ENCODE measurements around the gene KANSL3. TPM values are rescaled to one million over a fixed set of nuclear protein-coding genes. Genes with fewer than 3 reads are reported as not detected.

Gene KANSL3
- total RNA-seq, 1 donor from 2014 or later: 57.2 TPM

- no peak for DNase-seq (ENCODE audit: low spot score)
Measured at GRCh38 chr2:96546321-96546720, 91.8 kb downstream of the KANSL3 start.

Other genes with a start within 250 kb of the KANSL3 start
- gene NEURL3, start 133.0 kb downstream of the KANSL3 start, total RNA-seq: 0.70 TPM
- gene ARID5A, start 101.6 kb downstream of the KANSL3 start, total RNA-seq: 36.6 TPM
- 1.1 TPM for gene FER1L5, start 4.5 kb upstream of the KANSL3 start, total RNA-seq
- gene LMAN2L, start 101.8 kb upstream of the KANSL3 start, total RNA-seq: 19.1 TPM
- gene CNNM4, start 122.6 kb upstream of the KANSL3 start, total RNA-seq: 16.0 TPM
- 18.9 TPM for gene CNNM3, start 178.0 kb upstream of the KANSL3 start, total RNA-seq
- 10.2 TPM for gene ANKRD23, start 205.7 kb upstream of the KANSL3 start, total RNA-seq
- 13.0 TPM for gene ANKRD39, start 219.7 kb upstream of the KANSL3 start, total RNA-seq
- gene SEMA4C, start 231.8 kb upstream of the KANSL3 start, total RNA-seq: 58.0 TPM

Measured in ureter (tissue), 1 donor.